Erythroblast (primary cell): Measurements from ENCODE around the gene CLEC2B.

Source experiments
- GATA1 ChIP-seq: IDR thresholded peaks from 2 replicates; pipeline ENCODE4 v1.6.1; 2011; ENCODE audit warnings: low read depth, mild to moderate bottlenecking, control low read depth, low read length, moderate library complexity
- POLR2A ChIP-seq: IDR thresholded peaks from 2 replicates; pipeline ENCODE4 v1.6.1; 2011; ENCODE audit warnings: mild to moderate bottlenecking, low read length

GRCh38 chr12:9869307-9870161, at the start of gene CLEC2B:
- TF ChIP-seq POLR2A (peak; percentile 37), GATA1 (no peak)
